NB4 (cell line): Measurements from ENCODE around the gene COX7A2L.
"Not testable (repeated sequence)": the region's sequence is repeated elsewhere in the genome, so short reads cannot be mapped to it uniquely, and the experiment has no call there.

ENCODE experiments used
- DNase-seq: peaks from one replicate; pipeline ENCODE4 v3.0.0; 2010; ENCODE audit warnings: low read depth
- H3K4me3 ChIP-seq: one replicate; pipeline ENCODE4 v1.5.1; 2011; ENCODE audit warnings: mild to moderate bottlenecking, low read depth, low read length, moderate library complexity
- MYC ChIP-seq: IDR thresholded peaks from 2 replicates; pipeline ENCODE4 v1.6.1; 2011; ENCODE audit warnings: low read depth, low read length
- POLR2A ChIP-seq: IDR thresholded peaks from 2 replicates; pipeline ENCODE4 v1.6.1; 2011; ENCODE audit warnings: mild to moderate bottlenecking; ENCODE audit not compliant: insufficient read length; ENCODE audit errors: extremely low read depth
- TF ChIP-seq, protein P1 (sequence below): IDR thresholded peaks from one replicate; pipeline ENCODE4 v1.5.1; 2012; ENCODE audit warnings: low read depth, low read length
- TF ChIP-seq, protein P2 (sequence below): IDR thresholded peaks from 2 replicates; pipeline ENCODE4 v1.6.1; 2011; ENCODE audit warnings: low read depth, low read length

Gene COX7A2L

DNA sequence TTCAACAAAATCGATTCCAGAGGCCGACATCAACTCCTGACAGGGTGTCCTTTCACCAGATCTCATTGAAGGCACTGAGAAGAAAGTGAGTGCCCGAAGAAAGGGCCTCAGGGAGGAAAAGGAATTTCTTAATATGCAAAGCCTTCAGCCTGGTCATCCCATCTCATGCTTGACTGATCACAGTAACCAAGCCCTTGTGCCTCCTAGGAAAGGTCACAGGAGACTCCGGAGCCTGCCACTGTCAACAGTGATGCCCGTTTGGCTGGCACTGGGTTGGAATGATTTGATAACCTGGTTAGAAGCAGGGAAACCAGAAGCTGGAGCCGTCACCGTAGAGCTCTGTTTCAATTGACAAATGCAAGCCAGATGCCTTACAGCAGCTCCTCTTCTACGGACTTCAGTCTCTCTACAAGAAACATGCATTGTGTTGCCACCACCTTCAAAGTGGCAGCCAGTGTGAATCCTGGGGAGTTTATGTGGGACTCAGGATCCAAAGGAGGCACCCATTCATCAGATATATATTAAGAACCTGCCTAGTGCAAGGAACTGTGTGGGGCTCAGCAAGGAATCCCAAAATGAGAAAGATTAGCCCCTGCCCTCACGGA, 24.6 kb downstream of the COX7A2L start:
- no peak overlapping the region for H3K4me3 ChIP-seq
- TF ChIP-seq, protein P1, sequence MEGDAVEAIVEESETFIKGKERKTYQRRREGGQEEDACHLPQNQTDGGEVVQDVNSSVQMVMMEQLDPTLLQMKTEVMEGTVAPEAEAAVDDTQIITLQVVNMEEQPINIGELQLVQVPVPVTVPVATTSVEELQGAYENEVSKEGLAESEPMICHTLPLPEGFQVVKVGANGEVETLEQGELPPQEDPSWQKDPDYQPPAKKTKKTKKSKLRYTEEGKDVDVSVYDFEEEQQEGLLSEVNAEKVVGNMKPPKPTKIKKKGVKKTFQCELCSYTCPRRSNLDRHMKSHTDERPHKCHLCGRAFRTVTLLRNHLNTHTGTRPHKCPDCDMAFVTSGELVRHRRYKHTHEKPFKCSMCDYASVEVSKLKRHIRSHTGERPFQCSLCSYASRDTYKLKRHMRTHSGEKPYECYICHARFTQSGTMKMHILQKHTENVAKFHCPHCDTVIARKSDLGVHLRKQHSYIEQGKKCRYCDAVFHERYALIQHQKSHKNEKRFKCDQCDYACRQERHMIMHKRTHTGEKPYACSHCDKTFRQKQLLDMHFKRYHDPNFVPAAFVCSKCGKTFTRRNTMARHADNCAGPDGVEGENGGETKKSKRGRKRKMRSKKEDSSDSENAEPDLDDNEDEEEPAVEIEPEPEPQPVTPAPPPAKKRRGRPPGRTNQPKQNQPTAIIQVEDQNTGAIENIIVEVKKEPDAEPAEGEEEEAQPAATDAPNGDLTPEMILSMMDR = no peak
- TF ChIP-seq, protein P2, sequence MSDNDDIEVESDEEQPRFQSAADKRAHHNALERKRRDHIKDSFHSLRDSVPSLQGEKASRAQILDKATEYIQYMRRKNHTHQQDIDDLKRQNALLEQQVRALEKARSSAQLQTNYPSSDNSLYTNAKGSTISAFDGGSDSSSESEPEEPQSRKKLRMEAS = no peak
- no peak for TF ChIP-seq POLR2A
- no peak for TF ChIP-seq MYC
- DNase-seq = no peak

DNA sequence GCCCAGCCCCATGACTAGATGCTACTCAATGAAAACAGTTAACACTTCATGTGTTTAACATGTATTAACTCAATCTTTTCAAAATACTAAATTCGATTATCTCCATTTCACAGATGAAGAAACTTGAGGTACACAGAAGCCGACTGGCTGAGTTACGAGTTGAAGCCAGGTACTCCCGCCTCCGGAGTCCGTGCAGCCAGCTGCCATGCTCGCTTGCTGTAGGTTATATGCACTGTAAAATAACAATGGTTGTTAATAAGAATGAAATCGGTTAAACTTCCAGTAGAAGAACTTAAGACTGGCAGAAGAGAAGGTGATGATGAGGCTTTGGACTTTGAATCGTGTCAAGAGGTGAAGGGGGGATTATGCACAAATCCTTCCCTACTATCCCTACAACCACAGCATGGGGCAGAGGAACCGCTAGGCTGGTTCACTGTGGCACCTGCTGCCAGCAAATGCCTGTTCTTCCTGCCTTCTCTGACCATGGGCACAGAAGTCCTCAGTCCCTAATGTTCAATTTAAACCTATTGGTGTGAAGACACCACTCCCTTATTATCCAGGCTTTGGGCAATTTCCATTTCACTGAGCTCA, 25.4 kb downstream of the COX7A2L start:
- TF ChIP-seq, protein P1 = no peak
- no peak for TF ChIP-seq POLR2A
- TF ChIP-seq, protein P2 = no peak
- TF ChIP-seq MYC = no peak
- DNase-seq = no peak
- no peak overlapping the region for H3K4me3 ChIP-seq

DNA sequence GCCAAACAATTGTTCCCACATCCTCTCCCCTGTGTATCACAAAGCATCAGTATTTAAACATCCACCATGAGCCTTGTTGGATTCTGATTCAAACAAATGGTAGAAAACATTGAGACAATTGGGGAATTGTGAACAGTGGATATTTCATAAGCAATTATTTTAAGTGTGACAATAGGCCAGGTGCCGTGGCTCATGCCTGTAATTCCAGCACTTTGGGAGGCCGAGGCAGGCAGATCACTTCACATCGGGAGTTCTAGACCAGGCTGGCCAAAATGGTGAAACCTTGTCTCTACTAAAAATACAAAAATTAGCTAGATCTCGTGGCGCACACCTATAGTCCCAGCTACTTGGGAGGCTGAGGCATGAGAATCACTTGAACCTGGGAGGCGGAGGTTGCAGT, 26.2 kb downstream of the COX7A2L start:
- not testable (repeated sequence) for DNase-seq, H3K4me3 ChIP-seq

DNA sequence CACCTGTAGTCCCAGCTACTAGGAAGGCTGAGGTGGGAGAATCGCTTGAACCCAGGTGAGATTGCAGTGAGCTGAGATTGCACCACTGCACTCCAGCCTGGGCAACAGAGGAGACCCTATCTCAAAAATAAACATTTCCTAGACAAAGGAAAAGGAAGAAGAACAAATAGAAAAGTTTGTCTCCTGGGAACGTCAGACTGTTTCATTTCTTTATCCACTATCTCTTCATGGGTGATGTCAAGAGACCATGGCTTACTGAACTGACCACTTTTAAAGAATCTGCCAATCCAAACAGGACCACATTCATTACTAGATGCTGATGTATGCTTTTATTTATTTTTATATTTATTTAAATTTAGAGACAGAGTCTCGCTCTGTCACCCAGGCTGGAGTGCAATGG, 26.8 kb downstream of the COX7A2L start:
- H3K4me3 ChIP-seq = no peak overlapping the region
- TF ChIP-seq, protein P1 = no peak
- TF ChIP-seq POLR2A (no peak), MYC (no peak)
- TF ChIP-seq, protein P2 = no peak
- no peak for DNase-seq

DNA sequence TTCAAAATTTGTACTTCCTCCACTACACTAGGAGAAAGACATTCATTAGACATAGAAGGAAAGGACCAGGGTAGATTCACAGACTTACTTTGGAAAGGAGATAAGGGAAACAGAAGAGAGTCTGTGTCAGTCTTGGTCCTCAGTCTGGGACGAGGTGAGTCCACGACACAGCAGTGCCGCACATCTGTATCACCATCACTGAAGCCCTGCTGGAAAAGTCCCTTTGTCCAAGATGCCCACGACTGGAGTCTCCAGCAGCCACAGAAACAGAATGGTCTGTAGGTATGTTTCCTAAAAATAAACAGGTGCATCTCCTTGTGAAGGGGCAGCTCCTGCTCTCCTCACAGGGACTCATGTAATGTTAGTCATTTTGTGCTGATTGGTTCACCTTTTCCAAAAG, 27.4 kb downstream of the COX7A2L start:
- TF ChIP-seq, protein P1 = no peak
- TF ChIP-seq, protein P2 = no peak
- no peak for TF ChIP-seq POLR2A
- no peak for TF ChIP-seq MYC
- no peak for DNase-seq
- no peak overlapping the region for H3K4me3 ChIP-seq

DNA sequence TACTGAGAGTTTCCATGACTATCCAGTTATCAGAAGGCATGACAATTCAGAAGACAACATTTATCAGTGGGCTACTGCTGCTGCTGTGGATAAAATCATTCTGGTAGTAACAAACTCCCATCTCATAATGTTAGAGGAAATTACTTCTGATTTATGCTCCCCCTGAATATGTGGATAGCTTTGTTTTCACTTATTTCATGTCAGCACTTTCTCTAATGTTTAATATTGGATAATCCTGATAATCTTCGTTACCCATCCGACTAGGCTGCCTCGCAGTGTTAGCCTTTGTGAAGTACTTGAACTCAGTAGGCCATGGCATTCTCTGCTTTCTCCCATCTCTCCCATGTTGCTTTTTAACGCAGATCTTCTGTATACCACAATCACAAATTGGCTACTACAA, 28.4 kb downstream of the COX7A2L start:
- DNase-seq = no peak

More for the DNA sequence above, 28.4 kb downstream of the COX7A2L start:
- no peak overlapping the region for H3K4me3 ChIP-seq
- TF ChIP-seq, protein P1 = no peak
- no peak for TF ChIP-seq MYC
